CD4-positive, alpha-beta T cell (primary cell): Measurements from ENCODE around the gene NXPE1. TPM values are rescaled to one million over a fixed set of nuclear protein-coding genes. Genes with fewer than 3 reads are reported as not detected.

Source experiments
- ATAC-seq: fragments of 200-7000 bp; cut with Tn5 transposase; one replicate; pipeline ENCODE4 v1.10.0; 2022; ENCODE audit warnings: mild to moderate bottlenecking; ENCODE audit not compliant: poor library complexity
- CTCF ChIA-PET: fragments of 350-600 bp; sonication (Branson Sonifier 250); formaldehyde crosslinking; loops from one replicate; lab custom pipeline; 2021; ENCODE audit warnings: antibody characterized with exemption, inconsistent platforms; lab: Charles Lee
- POLR2A ChIA-PET: fragments of 350-600 bp; sonication (Branson Sonifier 250); formaldehyde crosslinking; loops from one replicate; lab custom pipeline; 2021; ENCODE audit warnings: antibody characterized with exemption, inconsistent platforms; lab: Charles Lee
- DNase-seq, 14 experiments: peaks; one replicate each; pipeline ENCODE4 v3.0.0-alpha.2; 2013 to 2020; ENCODE audit warnings: mixed read lengths in 2 of 14
- H3K27ac ChIP-seq, 2 donors: one replicate each; pipeline versions ENCODE4 v1.5.1 to v1.7.0; 2013; ENCODE audit warnings: low read length in 2 of 2, low read depth in 1 of 2, mild to moderate bottlenecking in 1 of 2
- H3K27me3 ChIP-seq, 2 experiments: 1 replicate in 1 of 2; 2 replicates in 1 of 2; pipeline versions ENCODE4 v1.6.1 to v1.7.0; 2013; ENCODE audit warnings: low read length in 2 of 2, control low read depth in 1 of 2, mild to moderate bottlenecking in 1 of 2, moderate library complexity in 1 of 2; ENCODE audit not compliant: insufficient read depth in 2 of 2, control insufficient read depth in 1 of 2
- H3K36me3 ChIP-seq: one replicate; pipeline ENCODE4 v1.6.1; 2013; ENCODE audit warnings: low read length, control low read depth; ENCODE audit not compliant: insufficient read depth
- H3K4me1 ChIP-seq: one replicate; pipeline ENCODE4 v1.6.1; 2013; ENCODE audit warnings: low read length, control low read depth; ENCODE audit not compliant: insufficient read depth
- H3K4me3 ChIP-seq: one replicate; pipeline ENCODE4 v1.5.1; 2013; ENCODE audit warnings: mild to moderate bottlenecking, low read length, moderate library complexity
- H3K9me3 ChIP-seq, 2 experiments: 1 replicate in 1 of 2; 2 replicates in 1 of 2; pipeline versions ENCODE4 v1.6.1 to v1.7.0; 2013; ENCODE audit warnings: low read length in 2 of 2, mild to moderate bottlenecking in 2 of 2, control low read depth in 1 of 2, moderate library complexity in 1 of 2; ENCODE audit not compliant: control insufficient read depth in 1 of 2, insufficient read depth in 1 of 2
- H3K27ac Mint-ChIP-seq: one replicate; pipeline ENCODE4 v1.8.0; 2020; ENCODE audit warnings: mixed read lengths
- H3K27me3 Mint-ChIP-seq: one replicate; pipeline ENCODE4 v1.8.0; 2021; ENCODE audit warnings: mixed read lengths
- H3K36me3 Mint-ChIP-seq: one replicate; pipeline ENCODE4 v1.8.0; 2021; ENCODE audit warnings: low read depth, mixed read lengths
- H3K4me1 Mint-ChIP-seq: one replicate; pipeline ENCODE4 v1.8.0; 2021; ENCODE audit warnings: low read depth, mixed read lengths
- H3K4me3 Mint-ChIP-seq: one replicate; pipeline ENCODE4 v1.8.0; 2020; ENCODE audit warnings: mild to moderate bottlenecking, mixed read lengths
- H3K9me3 Mint-ChIP-seq: one replicate; pipeline ENCODE4 v1.8.0; 2020; ENCODE audit warnings: mixed read lengths
- CTCF ChIP-seq: fragments of 200-600 bp; IDR thresholded peaks from one replicate; pipeline ENCODE4 v1.8.0; 2022; ENCODE audit warnings: antibody characterized with exemption, mild to moderate bottlenecking
- intact Hi-C, 2 experiments: fragments of 100-400 bp; cut with DNase I in 1 of 2; cut with micrococcal nuclease in 1 of 2; formaldehyde crosslinking; loops; one replicate each; pipeline versions ENCODE4 v1.15.1 to v1.9.0; 2023 to 2025; cut with DNase I, micrococcal nuclease
- total RNA-seq, 174 experiments: library from RNA in 2 of 174; stranded (reverse) in 2 of 174; gene quantifications; one replicate each; pipeline ENCODE4 v1.2.3 and lab custom pipeline; 2021 to 2026

Gene NXPE1
- total RNA-seq, 2 experiments from 2014 or later = not detected

- H3K4me1 ChIP-seq = no peaks in the 10 kb centered on the region
- intact Hi-C loops = no loop called here
- DNase-seq (no peak), ATAC-seq (no peak)
- peaks cover 0 to 4% of the 10 kb centered on the region in 2 experiments for H3K27me3 ChIP-seq
- POLR2A ChIA-PET = no interaction called here
- no peak overlapping the region for H3K27ac ChIP-seq
- no peak for TF ChIP-seq CTCF
- H3K4me3 ChIP-seq = no peak overlapping the region
- Mint-ChIP-seq H3K4me3 (no peak overlapping the region), H3K4me1 (no peaks in the 10 kb centered on the region), H3K9me3 (no peaks in the 10 kb centered on the region), H3K27me3 (peaks cover 11% of the 10 kb centered on the region), H3K27ac (no peak overlapping the region), H3K36me3 (no peaks in the 10 kb centered on the region)
- CTCF ChIA-PET = no interaction called here
- no peaks in the 10 kb centered on the region for H3K36me3 ChIP-seq
- no peaks in the 10 kb centered on the region for H3K9me3 ChIP-seq
Measured at GRCh38 chr11:114564831-114565230, 5.2 kb upstream of the NXPE1 start.

GRCh38 chr11:114563077-114563476, 3.4 kb upstream of the NXPE1 start:
- H3K27me3 Mint-ChIP-seq = peaks cover 6% of the 10 kb centered on the region

GRCh38 chr11:114562166-114562916, 2.7 kb upstream of the NXPE1 start:
- H3K4me1 Mint-ChIP-seq = no peaks in the 10 kb centered on the region
- POLR2A ChIA-PET = no interaction called here
- Histone ChIP-seq H3K4me3 (no peak overlapping the region), H3K27ac (no peak overlapping the region), H3K4me1 (no peaks in the 10 kb centered on the region), H3K27me3 (peaks cover 0 to 4% of the 10 kb centered on the region in 2 experiments), H3K36me3 (no peaks in the 10 kb centered on the region), H3K9me3 (no peaks in the 10 kb centered on the region)
- ATAC-seq (no peak), DNase-seq (no peak)
- H3K9me3 Mint-ChIP-seq = no peaks in the 10 kb centered on the region
- H3K4me3 Mint-ChIP-seq = no peak overlapping the region
- intact Hi-C loops = no loop called here
- no peak overlapping the region for H3K27ac Mint-ChIP-seq
- peaks cover 6% of the 10 kb centered on the region for H3K27me3 Mint-ChIP-seq
- TF ChIP-seq CTCF = no peak
- CTCF ChIA-PET = no interaction called here
- no peaks in the 10 kb centered on the region for H3K36me3 Mint-ChIP-seq

More at GRCh38 chr11:114563077-114563476, 3.4 kb upstream of the NXPE1 start:
- DNase-seq (no peak), ATAC-seq (no peak)
- no peaks in the 10 kb centered on the region for H3K4me1 Mint-ChIP-seq
- H3K4me3 Mint-ChIP-seq = no peak overlapping the region
- H3K36me3 Mint-ChIP-seq = no peaks in the 10 kb centered on the region
- Histone ChIP-seq H3K9me3 (no peaks in the 10 kb centered on the region), H3K4me1 (no peaks in the 10 kb centered on the region), H3K4me3 (no peak overlapping the region), H3K27ac (no peak overlapping the region), H3K36me3 (no peaks in the 10 kb centered on the region), H3K27me3 (peaks cover 0 to 4% of the 10 kb centered on the region in 2 experiments)
- H3K27ac Mint-ChIP-seq = no peak overlapping the region
- POLR2A ChIA-PET = no interaction called here
- no peaks in the 10 kb centered on the region for H3K9me3 Mint-ChIP-seq
- no peak for TF ChIP-seq CTCF
- CTCF ChIA-PET = no interaction called here
- intact Hi-C loops = no loop called here
